Left ventricle myocardium inferior (tissue), 1 donor: ENCODE data around the gene SNX22. TPM values are rescaled to one million over a fixed set of nuclear protein-coding genes. Genes with fewer than 3 reads are reported as not detected.

Experiments
- DNase-seq: peaks from one replicate; pipeline ENCODE4 v3.0.0-alpha.2; 2020
- H3K27ac ChIP-seq: fragments of 200-600 bp; replicated peaks from 2 replicates; pipeline ENCODE4 v1.8.0; 2021
- H3K27me3 ChIP-seq: fragments of 200-600 bp; 2 replicates; pipeline ENCODE4 v1.8.0; 2021; ENCODE audit warnings: low read depth
- H3K36me3 ChIP-seq: fragments of 200-600 bp; 2 replicates; pipeline ENCODE4 v1.8.0; 2021
- H3K4me1 ChIP-seq: fragments of 200-600 bp; 2 replicates; pipeline ENCODE4 v1.8.0; 2021
- H3K4me3 ChIP-seq: fragments of 200-600 bp; 2 replicates; pipeline ENCODE4 v1.8.0; 2021; ENCODE audit warnings: mild to moderate bottlenecking, moderate library complexity
- H3K9me3 ChIP-seq: fragments of 200-600 bp; replicated peaks from 2 replicates; pipeline ENCODE4 v1.8.0; 2021
- intact Hi-C: fragments of 100-400 bp; cut with micrococcal nuclease; formaldehyde crosslinking; loops from one replicate; pipeline ENCODE4 v1.11.0; 2022
- total RNA-seq: library from RNA; stranded (reverse); fragmentation: NEBNext Ultra II Directional; extraction: Animal tissue kit (Norgen Biotek cat#: 25700); gene quantifications from one replicate; pipeline ENCODE4 v1.2.1, GENCODE V29; 2021
- TF ChIP-seq, protein P1 (sequence below): fragments of 200-600 bp; IDR thresholded peaks from 2 replicates; pipeline ENCODE4 v1.8.0; 2021; ENCODE audit warnings: antibody characterized with exemption, mild to moderate bottlenecking, borderline replicate concordance
- donor health status: DM: no; HTN: yes; CAD: no; lungs with severe emphysema.

The SNX22 gene
- total RNA-seq, 1 donor from 2014 or later = 2.0 TPM

DNA sequence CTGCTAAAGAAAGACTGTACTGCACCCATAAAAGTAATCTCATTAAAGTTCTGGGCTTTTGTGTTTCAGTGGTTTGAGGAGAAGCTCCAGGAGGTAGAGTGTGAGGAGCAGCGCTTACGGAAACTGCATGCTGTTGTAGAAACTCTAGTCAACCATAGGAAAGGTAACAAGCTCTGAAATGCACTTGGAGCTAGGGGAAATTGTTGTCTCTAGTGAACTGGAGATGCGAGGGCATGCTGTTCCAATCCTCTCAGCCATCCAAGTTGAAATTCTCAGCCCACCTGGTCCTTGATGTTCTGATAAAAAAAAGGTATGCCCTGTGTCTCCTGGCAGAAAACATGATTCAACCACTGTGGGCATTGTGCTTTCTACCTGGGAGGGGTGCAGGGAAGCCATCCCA, 21.4 kb upstream of the SNX22 start:
- intact Hi-C loops = no loop called here
- Histone ChIP-seq H3K27ac (no peak overlapping the region), H3K4me3 (no peak overlapping the region), H3K36me3 (peaks cover 86% of the 10 kb centered on the region), H3K9me3 (no peaks in the 10 kb centered on the region), H3K4me1 (peaks cover 56% of the 10 kb centered on the region), H3K27me3 (no peaks in the 10 kb centered on the region)
- DNase-seq = no peak
- TF ChIP-seq, protein P1, sequence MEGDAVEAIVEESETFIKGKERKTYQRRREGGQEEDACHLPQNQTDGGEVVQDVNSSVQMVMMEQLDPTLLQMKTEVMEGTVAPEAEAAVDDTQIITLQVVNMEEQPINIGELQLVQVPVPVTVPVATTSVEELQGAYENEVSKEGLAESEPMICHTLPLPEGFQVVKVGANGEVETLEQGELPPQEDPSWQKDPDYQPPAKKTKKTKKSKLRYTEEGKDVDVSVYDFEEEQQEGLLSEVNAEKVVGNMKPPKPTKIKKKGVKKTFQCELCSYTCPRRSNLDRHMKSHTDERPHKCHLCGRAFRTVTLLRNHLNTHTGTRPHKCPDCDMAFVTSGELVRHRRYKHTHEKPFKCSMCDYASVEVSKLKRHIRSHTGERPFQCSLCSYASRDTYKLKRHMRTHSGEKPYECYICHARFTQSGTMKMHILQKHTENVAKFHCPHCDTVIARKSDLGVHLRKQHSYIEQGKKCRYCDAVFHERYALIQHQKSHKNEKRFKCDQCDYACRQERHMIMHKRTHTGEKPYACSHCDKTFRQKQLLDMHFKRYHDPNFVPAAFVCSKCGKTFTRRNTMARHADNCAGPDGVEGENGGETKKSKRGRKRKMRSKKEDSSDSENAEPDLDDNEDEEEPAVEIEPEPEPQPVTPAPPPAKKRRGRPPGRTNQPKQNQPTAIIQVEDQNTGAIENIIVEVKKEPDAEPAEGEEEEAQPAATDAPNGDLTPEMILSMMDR = no peak

DNA sequence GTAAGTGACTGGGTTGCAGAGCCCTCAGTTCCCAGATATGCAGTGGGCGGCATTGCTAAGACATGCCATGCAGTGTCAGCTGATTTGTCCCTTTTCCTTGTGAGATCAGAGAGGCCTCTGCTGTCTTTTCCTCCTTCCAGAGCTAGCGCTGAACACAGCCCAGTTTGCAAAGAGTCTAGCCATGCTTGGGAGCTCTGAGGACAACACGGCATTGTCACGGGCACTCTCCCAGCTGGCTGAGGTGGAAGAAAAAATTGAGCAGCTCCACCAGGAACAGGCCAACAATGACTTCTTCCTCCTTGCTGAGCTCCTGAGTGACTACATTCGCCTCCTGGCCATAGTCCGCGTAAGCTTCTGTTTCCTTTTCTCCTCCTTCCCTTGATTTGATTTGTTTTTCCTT, 20.0 kb upstream of the SNX22 start:
- TF ChIP-seq, protein P1 = no peak
- peaks cover 92% of the 10 kb centered on the region for H3K36me3 ChIP-seq
- no peak for DNase-seq
- peaks cover 56% of the 10 kb centered on the region for H3K4me1 ChIP-seq
- no peaks in the 10 kb centered on the region for H3K9me3 ChIP-seq
- no peaks in the 10 kb centered on the region for H3K27me3 ChIP-seq
- intact Hi-C loops = no loop called here
- peak overlapping the region; percentile 63 for H3K27ac ChIP-seq
- H3K4me3 ChIP-seq = no peak overlapping the region

DNA sequence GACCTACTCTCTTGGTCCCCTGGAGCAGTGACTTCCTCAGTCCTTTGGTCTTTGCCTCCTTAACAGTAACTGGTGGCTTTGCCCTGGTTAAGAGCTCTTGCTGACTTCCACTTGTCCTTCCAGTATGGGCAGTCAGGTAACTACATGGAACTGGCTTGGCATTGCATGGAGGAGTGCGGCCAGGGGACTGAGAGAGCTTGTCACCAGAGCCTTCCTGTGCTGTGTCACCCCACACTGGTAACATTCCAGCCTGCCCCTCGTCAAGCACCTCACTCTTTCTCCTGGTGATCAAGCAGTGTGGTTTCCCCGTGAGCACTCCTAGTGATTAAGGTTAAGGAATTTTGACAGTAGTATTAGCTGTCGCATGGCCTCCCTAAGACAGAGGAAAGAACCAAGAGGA, 19.3 kb upstream of the SNX22 start:
- peaks cover 92% of the 10 kb centered on the region for H3K36me3 ChIP-seq
- no peak overlapping the region for H3K4me3 ChIP-seq
- no peaks in the 10 kb centered on the region for H3K9me3 ChIP-seq
- peak overlapping the region; percentile 63 for H3K27ac ChIP-seq
- TF ChIP-seq, protein P1 = no peak
- DNase-seq = no peak
- intact Hi-C loops = no loop called here
- H3K4me1 ChIP-seq = peaks cover 54% of the 10 kb centered on the region
- H3K27me3 ChIP-seq = no peaks in the 10 kb centered on the region

DNA sequence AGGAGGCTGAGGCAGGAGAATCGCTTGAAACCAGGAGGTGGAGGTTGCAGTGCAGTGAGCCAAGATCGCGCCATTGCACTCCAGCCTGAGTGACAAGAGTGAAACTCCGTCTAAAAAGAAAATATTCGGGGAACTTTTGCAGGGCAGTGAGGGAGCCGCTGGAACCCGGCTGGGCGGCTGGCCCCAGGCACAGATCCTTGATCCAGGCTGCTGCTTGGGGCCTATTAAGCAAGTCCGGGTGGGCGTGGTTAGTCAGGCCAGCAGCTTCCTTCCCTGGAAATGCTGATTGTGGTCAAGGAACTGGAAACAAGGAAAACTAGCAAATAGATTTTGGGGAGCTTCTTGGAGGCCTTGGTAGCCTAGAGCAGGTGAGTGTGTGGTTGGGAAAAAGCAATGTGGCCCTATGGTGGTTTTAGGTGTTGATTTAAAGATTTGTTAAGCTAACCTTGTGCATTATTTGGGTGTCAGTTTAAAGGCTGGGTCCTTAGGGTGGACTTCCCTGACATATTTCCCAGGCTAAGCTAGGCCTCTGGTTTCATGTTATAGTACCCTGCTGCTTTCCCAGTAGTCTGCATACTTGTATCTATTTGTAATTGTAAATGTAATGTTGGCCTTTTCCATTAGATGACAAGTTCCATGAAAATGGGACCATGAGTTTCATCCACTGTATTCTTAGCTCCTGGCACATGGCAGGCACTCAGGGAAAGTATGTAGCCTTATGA, 17.7 kb upstream of the SNX22 start:
- DNase-seq = no peak
- Histone ChIP-seq H3K9me3 (no peaks in the 10 kb centered on the region), H3K27ac (peak overlapping the region; percentile 63), H3K27me3 (no peaks in the 10 kb centered on the region), H3K36me3 (peaks cover 92% of the 10 kb centered on the region), H3K4me3 (no peak overlapping the region), H3K4me1 (peaks cover 54% of the 10 kb centered on the region)
- intact Hi-C loops = no loop called here
- TF ChIP-seq, protein P1 = no peak

DNA sequence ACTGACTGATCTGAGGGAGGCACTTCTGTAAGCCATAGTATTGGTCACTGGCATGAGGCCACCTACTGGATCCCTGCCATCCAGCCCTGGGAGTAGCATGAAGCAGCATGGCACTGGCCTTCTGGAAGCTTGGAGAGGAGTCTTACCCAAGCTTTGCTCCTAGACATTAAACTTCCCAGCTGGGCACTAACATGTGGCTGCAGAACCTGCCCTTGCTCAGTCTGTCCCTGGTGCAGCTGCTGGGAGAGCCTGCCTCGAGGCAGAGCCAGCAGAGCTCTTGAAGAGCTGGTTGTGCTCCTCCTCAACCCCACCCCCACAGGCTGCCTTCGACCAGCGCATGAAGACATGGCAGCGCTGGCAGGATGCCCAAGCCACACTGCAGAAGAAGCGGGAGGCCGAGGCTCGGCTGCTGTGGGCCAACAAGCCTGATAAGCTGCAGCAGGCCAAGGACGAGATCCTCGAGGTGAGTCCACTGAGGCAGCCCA, 17.1 kb upstream of the SNX22 start:
- Histone ChIP-seq H3K27ac (peak overlapping the region; percentile 63), H3K9me3 (no peaks in the 10 kb centered on the region), H3K4me1 (peaks cover 54% of the 10 kb centered on the region), H3K36me3 (peaks cover 88% of the 10 kb centered on the region), H3K27me3 (no peaks in the 10 kb centered on the region), H3K4me3 (no peak overlapping the region)
- peak; percentile 68 for DNase-seq
- intact Hi-C loops = no loop called here
- TF ChIP-seq, protein P1 = no peak
